ENCODE results near the gene NAXE.

DNA sequence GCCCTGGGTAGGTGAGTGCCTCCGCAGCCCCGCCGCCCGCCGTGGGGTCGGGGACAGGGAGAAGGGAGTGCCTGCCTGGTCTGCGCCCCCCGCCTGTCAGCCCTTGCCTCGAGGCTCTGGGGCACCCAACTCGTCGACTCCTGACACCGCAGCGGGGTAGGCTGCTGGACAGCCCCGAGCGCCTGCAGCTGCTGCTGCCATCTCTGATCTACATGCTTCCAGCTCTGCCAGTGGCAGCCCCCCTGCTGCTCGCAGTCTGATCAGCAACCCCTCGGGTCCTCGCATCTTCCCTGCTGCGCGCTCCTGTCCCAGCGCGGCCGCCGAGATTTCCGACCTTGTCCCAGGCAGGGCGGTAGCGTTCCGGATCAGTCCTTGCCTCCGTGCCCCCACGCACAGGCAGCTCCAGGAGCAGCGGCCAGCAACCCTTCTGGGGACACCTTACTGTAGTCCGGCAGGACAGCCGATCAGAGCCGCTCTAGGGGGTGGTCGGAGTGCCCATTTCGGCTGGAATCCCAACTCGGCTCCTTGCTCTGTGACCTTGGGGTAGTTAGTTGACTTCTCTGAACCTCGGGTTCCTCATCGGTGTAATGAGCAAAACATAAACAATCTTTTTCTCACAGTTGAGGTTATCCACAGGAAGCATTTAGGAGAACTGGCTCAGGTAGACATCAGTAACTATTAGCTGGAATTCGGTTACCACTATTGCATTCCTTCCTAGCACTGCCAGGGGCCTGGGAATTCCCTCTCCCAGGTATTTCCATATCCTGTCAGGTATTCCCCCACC is 50.9 kb downstream of the NAXE start:
- no peak for TF ChIP-seq ZNF460 (CRISPR knock-in tag; IDR thresholded peaks at IDR 0.05; ENCODE audit: borderline replicate concordance)
- TF ChIP-seq ZNF7 (CRISPR knock-in tag; IDR thresholded peaks at IDR 0.05), result no peak
- no peak for TF ChIP-seq CHD4 (IDR thresholded peaks at IDR 0.05; ENCODE audit: borderline replicate concordance, low read length)
- TF ChIP-seq SP4 (CRISPR knock-in tag; IDR thresholded peaks at IDR 0.05), result no peak
- TF ChIP-seq SMC3 (IDR thresholded peaks at IDR 0.05; ENCODE audit: low read length), result no peak
- TF ChIP-seq MAZ (IDR thresholded peaks at IDR 0.05; ENCODE audit: borderline replicate concordance, low read depth, low read length), result no peak
- no peak for TF ChIP-seq MAZ (CRISPR knock-in tag; IDR thresholded peaks at IDR 0.05; ENCODE audit: low read depth)
- no peak for TF ChIP-seq SRF (IDR thresholded peaks at IDR 0.05; ENCODE audit: low read depth, low read length)

Measured in HepG2 (cell line).